HL-60 (cell line): Measurements from ENCODE around the gene LONRF3.
A peak's percentile ranks its signal among the peaks of the same experiment; 100 is the strongest.
"Not testable (repeated sequence)": the region's sequence is repeated elsewhere in the genome, so short reads cannot be mapped to it uniquely, and the experiment has no call there.

Experiments
- DNase-seq, 2 experiments: peaks; one replicate each; pipeline ENCODE4 v3.0.0-alpha.2; 2010 to 2020; ENCODE audit warnings: low read depth in 1 of 2, low spot score in 1 of 2
- H3K27ac ChIP-seq: fragments of 250-450 bp; sonication (Bioruptor Pico); replicated peaks from 2 replicates; pipeline ENCODE4 v1.5.1; 2020; ENCODE audit warnings: mild to moderate bottlenecking, moderate library complexity
- H3K27me3 ChIP-seq: fragments of 250-450 bp; sonication (Bioruptor Pico); 2 replicates; pipeline ENCODE4 v1.5.1; 2021; ENCODE audit warnings: mild to moderate bottlenecking, moderate library complexity; ENCODE audit not compliant: insufficient read depth, poor library complexity, severe bottlenecking
- H3K4me3 ChIP-seq: replicated peaks from 2 replicates; pipeline ENCODE4 v1.5.1; 2011; ENCODE audit warnings: mild to moderate bottlenecking, control low read depth, low read length; ENCODE audit not compliant: insufficient read depth
- CTCF ChIP-seq: IDR thresholded peaks from one replicate; pipeline ENCODE4 v1.5.1; 2011; ENCODE audit warnings: low read length, control low read depth, inconsistent platforms; ENCODE audit not compliant: insufficient read depth
- GABPA ChIP-seq: IDR thresholded peaks from 2 replicates; pipeline ENCODE4 v1.6.1; 2012; ENCODE audit warnings: low read depth
- POLR2AphosphoS5 ChIP-seq: IDR thresholded peaks from 2 replicates; pipeline ENCODE4 v1.6.1; 2012; ENCODE audit warnings: low read depth
- SPI1 ChIP-seq: IDR thresholded peaks from 2 replicates; pipeline ENCODE4 v1.6.1; 2012; ENCODE audit warnings: low read depth, mild to moderate bottlenecking, borderline replicate concordance
- TF ChIP-seq, protein P1 (sequence below): IDR thresholded peaks from 2 replicates; pipeline ENCODE4 v1.6.1; 2012; ENCODE audit warnings: low read depth; ENCODE audit not compliant: insufficient replicate concordance

Gene LONRF3

GRCh38 chrX:118990512-118991227, 16.3 kb downstream of the LONRF3 start:
- Histone ChIP-seq H3K4me3 (no peak overlapping the region), H3K27ac (no peak overlapping the region), H3K27me3 (no peaks in the 10 kb centered on the region)
- no peak for TF ChIP-seq SPI1
- no peak for TF ChIP-seq GABPA
- TF ChIP-seq POLR2AphosphoS5 = no peak
- TF ChIP-seq, protein P1, sequence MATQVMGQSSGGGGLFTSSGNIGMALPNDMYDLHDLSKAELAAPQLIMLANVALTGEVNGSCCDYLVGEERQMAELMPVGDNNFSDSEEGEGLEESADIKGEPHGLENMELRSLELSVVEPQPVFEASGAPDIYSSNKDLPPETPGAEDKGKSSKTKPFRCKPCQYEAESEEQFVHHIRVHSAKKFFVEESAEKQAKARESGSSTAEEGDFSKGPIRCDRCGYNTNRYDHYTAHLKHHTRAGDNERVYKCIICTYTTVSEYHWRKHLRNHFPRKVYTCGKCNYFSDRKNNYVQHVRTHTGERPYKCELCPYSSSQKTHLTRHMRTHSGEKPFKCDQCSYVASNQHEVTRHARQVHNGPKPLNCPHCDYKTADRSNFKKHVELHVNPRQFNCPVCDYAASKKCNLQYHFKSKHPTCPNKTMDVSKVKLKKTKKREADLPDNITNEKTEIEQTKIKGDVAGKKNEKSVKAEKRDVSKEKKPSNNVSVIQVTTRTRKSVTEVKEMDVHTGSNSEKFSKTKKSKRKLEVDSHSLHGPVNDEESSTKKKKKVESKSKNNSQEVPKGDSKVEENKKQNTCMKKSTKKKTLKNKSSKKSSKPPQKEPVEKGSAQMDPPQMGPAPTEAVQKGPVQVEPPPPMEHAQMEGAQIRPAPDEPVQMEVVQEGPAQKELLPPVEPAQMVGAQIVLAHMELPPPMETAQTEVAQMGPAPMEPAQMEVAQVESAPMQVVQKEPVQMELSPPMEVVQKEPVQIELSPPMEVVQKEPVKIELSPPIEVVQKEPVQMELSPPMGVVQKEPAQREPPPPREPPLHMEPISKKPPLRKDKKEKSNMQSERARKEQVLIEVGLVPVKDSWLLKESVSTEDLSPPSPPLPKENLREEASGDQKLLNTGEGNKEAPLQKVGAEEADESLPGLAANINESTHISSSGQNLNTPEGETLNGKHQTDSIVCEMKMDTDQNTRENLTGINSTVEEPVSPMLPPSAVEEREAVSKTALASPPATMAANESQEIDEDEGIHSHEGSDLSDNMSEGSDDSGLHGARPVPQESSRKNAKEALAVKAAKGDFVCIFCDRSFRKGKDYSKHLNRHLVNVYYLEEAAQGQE = no peak
- no peak for TF ChIP-seq CTCF
- DNase-seq = no peak

DNA sequence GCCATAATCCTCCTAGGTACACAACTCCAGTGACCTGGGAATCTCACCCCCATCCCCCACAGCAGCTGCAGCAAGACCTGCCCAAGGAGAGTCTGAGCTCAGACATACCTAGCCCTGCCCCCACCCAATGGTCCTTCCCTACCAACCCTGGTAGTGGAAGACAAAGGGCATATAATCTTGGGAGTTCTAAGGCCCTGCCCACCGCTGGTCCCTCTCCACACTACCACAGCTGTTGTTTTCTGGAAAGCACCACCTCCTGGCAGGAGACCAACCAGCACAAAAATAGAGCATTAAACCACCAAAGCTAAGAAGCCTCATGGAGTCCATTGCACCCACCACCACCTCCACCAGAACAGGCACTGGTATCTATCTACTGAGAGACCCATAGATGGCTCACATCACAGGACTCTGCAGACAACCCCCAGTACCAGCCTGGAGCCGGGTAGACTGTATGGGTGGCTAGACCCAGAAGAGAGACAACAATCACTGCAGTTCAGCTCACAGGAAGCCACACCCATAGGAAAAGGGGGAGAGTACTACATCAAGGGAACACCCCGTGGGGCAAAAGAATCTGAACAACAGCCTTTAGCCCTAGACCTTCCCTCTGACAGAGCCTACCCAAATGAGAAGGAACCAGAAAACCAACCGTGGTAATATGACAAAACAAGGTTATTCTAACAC, 18.2 kb downstream of the LONRF3 start:
- not testable (repeated sequence) for H3K27me3 ChIP-seq

GRCh38 chrX:119003462-119003861, 29.0 kb downstream of the LONRF3 start:
- DNase-seq = no peak
- no peak overlapping the region for H3K4me3 ChIP-seq
- no peak overlapping the region for H3K27ac ChIP-seq
- peaks cover 3% of the 10 kb centered on the region for H3K27me3 ChIP-seq
- no peak for TF ChIP-seq SPI1
- TF ChIP-seq, protein P1 = no peak
- no peak for TF ChIP-seq GABPA
- TF ChIP-seq CTCF = no peak
- no peak for TF ChIP-seq POLR2AphosphoS5

More for the DNA sequence above, 18.2 kb downstream of the LONRF3 start:
- not testable (repeated sequence) for H3K27ac ChIP-seq, DNase-seq, H3K4me3 ChIP-seq

DNA sequence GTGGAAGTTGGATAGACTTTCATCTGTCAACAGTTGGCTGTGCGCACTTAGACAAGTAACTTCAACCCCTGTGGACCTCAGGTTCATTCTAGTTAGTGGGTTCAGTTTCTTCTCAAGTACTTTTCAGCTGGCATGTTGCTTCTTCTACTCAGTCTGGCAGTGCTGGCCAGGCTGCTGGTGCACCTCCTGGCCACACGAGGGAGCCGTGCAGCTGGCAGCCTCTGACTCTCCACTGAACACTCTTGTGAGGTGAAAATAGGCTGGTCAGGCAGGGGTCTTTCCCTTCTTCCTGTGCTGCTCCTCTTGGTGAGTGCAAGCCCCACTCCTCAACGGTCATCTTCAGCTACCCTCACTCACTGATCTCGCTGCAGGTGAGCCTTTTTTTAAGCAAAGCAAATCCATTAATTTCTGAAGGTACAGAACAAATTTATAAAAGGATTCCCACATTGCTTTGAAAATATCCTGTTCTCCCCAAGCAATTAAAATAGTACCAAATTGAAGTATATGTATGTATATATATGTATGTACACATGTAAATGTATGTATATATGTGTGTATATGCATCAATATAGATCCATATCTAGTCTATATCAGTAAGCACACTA, 30.6 kb downstream of the LONRF3 start:
- TF ChIP-seq POLR2AphosphoS5 (no peak), CTCF (peak; percentile 86), SPI1 (no peak), GABPA (no peak)
- TF ChIP-seq, protein P1 = no peak
- Histone ChIP-seq H3K27ac (no peak overlapping the region), H3K4me3 (no peak overlapping the region), H3K27me3 (peaks cover 3% of the 10 kb centered on the region)
- peak in 1 of 2 experiments; percentile 48 for DNase-seq
